Nephron progenitor cell (in vitro differentiated cells): ENCODE data around the gene RBMS2.
A peak's percentile ranks its signal among the peaks of the same experiment; 100 is the strongest.
"Not testable (repeated sequence)": the region's sequence is repeated elsewhere in the genome, so short reads cannot be mapped to it uniquely, and the experiment has no call there.

ENCODE experiments used
- DNase-seq: peaks from one replicate; pipeline ENCODE4 v3.0.0; 2021
- H3K27ac Mint-ChIP-seq: 2 replicates; pipeline ENCODE4 v1.8.0; 2021; ENCODE audit warnings: mild to moderate bottlenecking, moderate library complexity, mixed read lengths
- H3K27me3 Mint-ChIP-seq: 2 replicates; pipeline ENCODE4 v1.8.0; 2021; ENCODE audit warnings: mild to moderate bottlenecking, low read depth, mixed read lengths; ENCODE audit not compliant: poor library complexity
- H3K36me3 Mint-ChIP-seq: 2 replicates; pipeline ENCODE4 v1.8.0; 2021; ENCODE audit warnings: low read depth, mixed read lengths
- H3K4me1 Mint-ChIP-seq: 2 replicates; pipeline ENCODE4 v1.8.0; 2021; ENCODE audit warnings: mixed read lengths
- H3K4me3 Mint-ChIP-seq: 2 replicates; pipeline ENCODE4 v1.8.0; 2021; ENCODE audit warnings: mild to moderate bottlenecking, moderate library complexity, mixed read lengths
- H3K9me3 Mint-ChIP-seq: 2 replicates; pipeline ENCODE4 v1.8.0; 2021; ENCODE audit warnings: mild to moderate bottlenecking, moderate library complexity, mixed read lengths
- TF ChIP-seq, protein P1 (sequence below): fragments of 200-600 bp; sonication (generic); IDR thresholded peaks from 2 replicates; pipeline ENCODE4 v1.5.0; 2021; ENCODE audit warnings: antibody characterized with exemption

Gene RBMS2

DNA sequence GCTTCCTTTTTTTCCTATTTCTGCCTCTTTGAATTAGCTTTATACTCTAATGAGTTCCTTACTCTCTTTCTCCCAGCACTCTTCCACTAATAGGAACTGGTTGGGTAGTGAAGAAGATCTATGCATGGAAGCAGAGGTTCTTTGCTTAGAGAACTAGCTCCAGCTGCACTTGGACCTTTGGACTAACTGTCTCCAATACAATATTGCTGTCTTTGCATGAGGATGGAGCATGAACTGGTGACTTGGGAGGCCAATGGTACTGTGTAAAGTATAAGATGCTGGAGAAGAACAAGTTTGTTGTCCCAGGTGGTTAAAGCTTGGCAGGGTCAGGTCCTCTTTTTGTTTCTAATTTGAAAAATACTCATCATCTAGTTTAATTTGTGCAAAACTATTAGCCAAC is 31.3 kb upstream of the RBMS2 start:
- Mint-ChIP-seq H3K27ac (no peak overlapping the region), H3K4me3 (no peak overlapping the region), H3K9me3 (peaks cover 56% of the 10 kb centered on the region), H3K27me3 (peaks cover 74% of the 10 kb centered on the region), H3K4me1 (peaks cover 14% of the 10 kb centered on the region), H3K36me3 (peaks cover 8% of the 10 kb centered on the region)
- TF ChIP-seq, protein P1, sequence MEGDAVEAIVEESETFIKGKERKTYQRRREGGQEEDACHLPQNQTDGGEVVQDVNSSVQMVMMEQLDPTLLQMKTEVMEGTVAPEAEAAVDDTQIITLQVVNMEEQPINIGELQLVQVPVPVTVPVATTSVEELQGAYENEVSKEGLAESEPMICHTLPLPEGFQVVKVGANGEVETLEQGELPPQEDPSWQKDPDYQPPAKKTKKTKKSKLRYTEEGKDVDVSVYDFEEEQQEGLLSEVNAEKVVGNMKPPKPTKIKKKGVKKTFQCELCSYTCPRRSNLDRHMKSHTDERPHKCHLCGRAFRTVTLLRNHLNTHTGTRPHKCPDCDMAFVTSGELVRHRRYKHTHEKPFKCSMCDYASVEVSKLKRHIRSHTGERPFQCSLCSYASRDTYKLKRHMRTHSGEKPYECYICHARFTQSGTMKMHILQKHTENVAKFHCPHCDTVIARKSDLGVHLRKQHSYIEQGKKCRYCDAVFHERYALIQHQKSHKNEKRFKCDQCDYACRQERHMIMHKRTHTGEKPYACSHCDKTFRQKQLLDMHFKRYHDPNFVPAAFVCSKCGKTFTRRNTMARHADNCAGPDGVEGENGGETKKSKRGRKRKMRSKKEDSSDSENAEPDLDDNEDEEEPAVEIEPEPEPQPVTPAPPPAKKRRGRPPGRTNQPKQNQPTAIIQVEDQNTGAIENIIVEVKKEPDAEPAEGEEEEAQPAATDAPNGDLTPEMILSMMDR, result no peak
- DNase-seq, result no peak

DNA sequence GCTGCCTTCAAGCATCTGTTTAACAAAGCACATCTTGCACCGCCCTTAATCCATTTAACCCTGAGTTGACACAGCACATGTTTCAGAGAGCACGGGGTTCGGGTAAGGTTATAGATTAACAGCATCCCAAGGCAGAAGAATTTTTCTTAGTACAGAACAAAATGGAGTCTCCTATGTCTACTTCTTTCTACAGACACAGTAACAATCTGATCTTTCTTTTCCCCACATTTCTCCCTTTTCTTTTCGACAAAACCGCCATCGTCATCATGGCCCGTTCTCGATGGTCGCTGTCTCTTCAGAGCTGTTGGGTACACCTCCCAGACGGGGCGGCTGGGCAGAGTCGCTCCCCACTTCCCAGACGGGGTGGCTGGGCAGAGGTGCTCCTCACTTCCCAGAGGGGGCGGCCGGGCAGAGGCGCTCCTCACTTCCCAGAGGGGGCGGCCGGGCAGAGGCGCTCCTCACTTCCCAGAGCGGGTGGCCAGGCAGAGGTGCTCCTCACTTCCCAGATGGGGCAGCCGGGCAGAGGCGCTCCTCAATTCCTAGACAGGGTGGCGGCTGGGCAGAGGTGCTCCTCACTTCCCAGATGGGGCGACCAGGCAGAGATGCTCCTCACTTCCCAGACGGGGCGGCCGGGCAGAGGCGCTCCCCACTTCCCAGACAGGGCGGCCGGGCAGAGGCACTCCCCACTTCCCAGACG is 28.1 kb upstream of the RBMS2 start:
- not testable (repeated sequence) for H3K4me3 Mint-ChIP-seq, H3K27ac Mint-ChIP-seq, H3K36me3 Mint-ChIP-seq, DNase-seq
- Mint-ChIP-seq H3K4me1 (peaks cover 19% of the 10 kb centered on the region), H3K9me3 (peaks cover 71% of the 10 kb centered on the region), H3K27me3 (peaks cover 49% of the 10 kb centered on the region)

GRCh38 chr12:56494106-56494415 is 27.6 kb upstream of the RBMS2 start:
- not testable (repeated sequence) for DNase-seq, H3K27ac Mint-ChIP-seq, H3K4me3 Mint-ChIP-seq, H3K36me3 Mint-ChIP-seq
- H3K27me3 Mint-ChIP-seq, result peaks cover 44% of the 10 kb centered on the region
- H3K9me3 Mint-ChIP-seq, result peaks cover 66% of the 10 kb centered on the region
- peaks cover 24% of the 10 kb centered on the region for H3K4me1 Mint-ChIP-seq

GRCh38 chr12:56494481-56494880 is 27.1 kb upstream of the RBMS2 start:
- DNase-seq, H3K36me3 Mint-ChIP-seq, H3K27ac Mint-ChIP-seq, H3K4me3 Mint-ChIP-seq: not testable (repeated sequence)
- Mint-ChIP-seq H3K4me1 (peaks cover 29% of the 10 kb centered on the region), H3K9me3 (peaks cover 63% of the 10 kb centered on the region), H3K27me3 (peaks cover 43% of the 10 kb centered on the region)

- H3K27ac Mint-ChIP-seq, H3K4me3 Mint-ChIP-seq, H3K36me3 Mint-ChIP-seq: not testable (repeated sequence)
- H3K9me3 Mint-ChIP-seq, result peaks cover 57% of the 10 kb centered on the region
- peaks cover 35% of the 10 kb centered on the region for H3K27me3 Mint-ChIP-seq
- peaks cover 41% of the 10 kb centered on the region for H3K4me1 Mint-ChIP-seq
- DNase-seq, result peak; percentile 65
Measured at GRCh38 chr12:56496704-56497103, 24.9 kb upstream of the RBMS2 start.

- Mint-ChIP-seq H3K4me1 (peaks cover 41% of the 10 kb centered on the region), H3K4me3 (peak overlapping the region; percentile 25), H3K27ac (peak overlapping the region; percentile 27), H3K27me3 (peaks cover 30% of the 10 kb centered on the region), H3K9me3 (peaks cover 46% of the 10 kb centered on the region)
- peak; percentile 50 for DNase-seq
- H3K36me3 Mint-ChIP-seq, result not testable (repeated sequence)
Measured at GRCh38 chr12:56498126-56498902, 23.3 kb upstream of the RBMS2 start.

- not testable (repeated sequence) for H3K36me3 Mint-ChIP-seq, DNase-seq
- H3K27me3 Mint-ChIP-seq, result peaks cover 30% of the 10 kb centered on the region
- H3K27ac Mint-ChIP-seq, result peak overlapping the region; percentile 32
- peak overlapping the region; percentile 46 for H3K4me3 Mint-ChIP-seq
- H3K4me1 Mint-ChIP-seq, result peaks cover 41% of the 10 kb centered on the region
- H3K9me3 Mint-ChIP-seq, result peaks cover 46% of the 10 kb centered on the region
Measured at GRCh38 chr12:56499452-56499851, 22.2 kb upstream of the RBMS2 start.

DNA sequence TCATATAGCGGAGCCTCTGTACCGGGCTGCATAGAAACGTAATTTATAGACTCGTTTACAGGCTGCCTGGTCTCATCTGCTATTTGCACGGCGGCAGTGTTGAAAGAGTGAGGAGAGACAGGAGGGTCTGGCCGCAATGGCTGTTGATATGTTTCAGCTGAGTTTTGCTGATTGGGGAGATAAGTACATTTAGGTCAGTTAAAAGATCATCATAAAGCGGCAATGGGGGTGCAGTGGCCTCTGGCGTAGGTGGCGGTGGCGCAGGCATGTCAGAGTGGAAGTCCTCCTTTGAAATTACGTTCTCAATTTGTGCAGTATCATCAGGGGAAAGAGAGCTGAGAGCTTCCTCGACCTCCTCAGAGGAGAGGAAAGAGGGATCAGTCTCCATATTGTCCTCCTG is 21.7 kb upstream of the RBMS2 start:
- DNase-seq, H3K36me3 Mint-ChIP-seq: not testable (repeated sequence)
- Mint-ChIP-seq H3K27me3 (peaks cover 30% of the 10 kb centered on the region), H3K4me3 (peak overlapping the region; percentile 46), H3K9me3 (peaks cover 44% of the 10 kb centered on the region), H3K4me1 (peaks cover 41% of the 10 kb centered on the region), H3K27ac (peak overlapping the region; percentile 32)

DNA sequence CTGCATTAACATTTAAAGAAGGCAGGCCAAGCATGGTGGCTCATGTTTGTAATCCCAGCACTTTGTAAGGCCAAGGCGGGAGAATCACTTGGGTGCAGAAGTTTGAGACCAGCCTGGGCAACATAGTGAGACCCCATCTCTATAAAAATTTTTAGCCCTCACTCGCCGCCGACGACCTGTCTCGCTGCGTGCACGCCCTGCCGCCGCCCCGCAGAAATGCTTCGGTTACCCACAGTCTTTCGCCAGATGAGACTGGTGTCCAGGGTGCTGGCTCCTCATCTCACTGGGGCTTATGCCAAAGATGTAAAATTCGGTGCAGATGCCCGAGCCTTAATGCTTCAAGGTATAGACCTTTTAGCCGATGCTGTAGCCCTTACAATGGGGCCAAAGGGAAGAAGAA is 10.8 kb upstream of the RBMS2 start:
- Mint-ChIP-seq H3K27ac (no peak overlapping the region), H3K27me3 (peaks cover 24% of the 10 kb centered on the region), H3K36me3 (no peaks in the 10 kb centered on the region), H3K4me1 (no peaks in the 10 kb centered on the region), H3K9me3 (no peaks in the 10 kb centered on the region), H3K4me3 (no peak overlapping the region)
- no peak for DNase-seq
- TF ChIP-seq, protein P1, result no peak
